ENCODE data around the gene PRPF6. TPM values are rescaled to one million over a fixed set of nuclear protein-coding genes. Genes with fewer than 3 reads are reported as not detected.
"Not testable (repeated sequence)": the region's sequence is repeated elsewhere in the genome, so short reads cannot be mapped to it uniquely, and the experiment has no call there.

The PRPF6 gene
- polyA plus RNA-seq, 1 experiment, result 52.3 TPM

DNA sequence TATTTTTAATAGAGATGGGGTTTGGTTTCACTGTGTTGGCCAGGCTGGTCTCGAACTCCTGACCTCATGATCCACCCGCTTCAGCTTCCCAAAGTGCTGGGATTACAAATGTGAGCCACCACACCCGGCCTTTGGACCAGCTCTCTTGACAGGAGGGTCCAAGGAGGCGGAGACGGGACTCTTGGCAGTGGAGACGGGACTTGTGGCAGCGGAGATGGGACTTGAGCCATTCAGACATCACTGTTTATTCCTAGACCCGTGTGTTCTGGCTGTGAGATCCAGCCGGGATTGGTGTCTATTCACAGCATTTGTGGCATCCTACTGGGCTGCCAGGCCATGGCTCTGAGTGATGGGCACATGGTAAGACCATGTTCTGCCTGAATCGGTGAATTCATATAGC, 25.6 kb downstream of the PRPF6 start:
- no peak overlapping the region for H3K4me3 ChIP-seq (ENCODE audit: low read depth, low read length)
- CTCF ChIA-PET, result interaction anchor here (0.8 to 3.0 kb wide), 2 partner anchors 26 to 32 kb away, joined by 4 to 7 read pairs; no protein-coding TSS in a partner anchor
- TF ChIP-seq, protein P1, sequence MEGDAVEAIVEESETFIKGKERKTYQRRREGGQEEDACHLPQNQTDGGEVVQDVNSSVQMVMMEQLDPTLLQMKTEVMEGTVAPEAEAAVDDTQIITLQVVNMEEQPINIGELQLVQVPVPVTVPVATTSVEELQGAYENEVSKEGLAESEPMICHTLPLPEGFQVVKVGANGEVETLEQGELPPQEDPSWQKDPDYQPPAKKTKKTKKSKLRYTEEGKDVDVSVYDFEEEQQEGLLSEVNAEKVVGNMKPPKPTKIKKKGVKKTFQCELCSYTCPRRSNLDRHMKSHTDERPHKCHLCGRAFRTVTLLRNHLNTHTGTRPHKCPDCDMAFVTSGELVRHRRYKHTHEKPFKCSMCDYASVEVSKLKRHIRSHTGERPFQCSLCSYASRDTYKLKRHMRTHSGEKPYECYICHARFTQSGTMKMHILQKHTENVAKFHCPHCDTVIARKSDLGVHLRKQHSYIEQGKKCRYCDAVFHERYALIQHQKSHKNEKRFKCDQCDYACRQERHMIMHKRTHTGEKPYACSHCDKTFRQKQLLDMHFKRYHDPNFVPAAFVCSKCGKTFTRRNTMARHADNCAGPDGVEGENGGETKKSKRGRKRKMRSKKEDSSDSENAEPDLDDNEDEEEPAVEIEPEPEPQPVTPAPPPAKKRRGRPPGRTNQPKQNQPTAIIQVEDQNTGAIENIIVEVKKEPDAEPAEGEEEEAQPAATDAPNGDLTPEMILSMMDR (IDR thresholded peaks at IDR 0.05; ENCODE audit: insufficient read depth, low read depth, low read length), result no peak
- POLR2A ChIA-PET, result no interaction called here
- peaks cover 16% of the 10 kb centered on the region for H3K36me3 ChIP-seq (ENCODE audit: control insufficient read depth, insufficient read depth, low read length)
- no peaks in the 10 kb centered on the region for H3K27me3 ChIP-seq (ENCODE audit: control insufficient read depth, insufficient read depth, low read length)
- DNase-seq (ENCODE audit: low read depth), result no peak

DNA sequence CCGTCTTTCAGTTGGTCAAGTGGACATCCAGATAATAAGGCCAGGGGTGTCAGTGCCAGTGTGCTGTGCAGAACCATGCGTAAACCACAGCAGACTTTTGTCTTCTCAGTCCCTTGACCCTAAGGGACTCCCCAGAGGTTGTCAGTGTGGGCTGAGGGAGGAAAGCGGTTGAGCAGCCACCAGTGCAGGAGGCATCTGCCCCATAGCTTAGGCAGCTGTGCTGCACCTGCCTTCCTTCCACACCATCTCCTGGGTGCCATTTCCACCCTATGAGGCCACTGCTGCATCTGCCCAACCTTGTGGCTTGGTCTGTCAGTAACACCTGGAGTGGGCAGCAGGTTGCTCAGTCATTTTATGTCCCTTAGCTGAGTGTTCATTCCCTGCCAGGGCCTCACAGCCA, 26.0 kb downstream of the PRPF6 start:
- ChIA-PET CTCF (interaction anchor here (0.8 kb wide), 1 partner anchor 27 kb away, joined by 4 read pairs; no protein-coding TSS in a partner anchor), POLR2A (no interaction called here)
- DNase-seq (ENCODE audit: low read depth), result no peak
- Histone ChIP-seq H3K4me3 (ENCODE audit: low read depth, low read length) (no peak overlapping the region), H3K36me3 (ENCODE audit: control insufficient read depth, insufficient read depth, low read length) (peaks cover 16% of the 10 kb centered on the region), H3K27me3 (ENCODE audit: control insufficient read depth, insufficient read depth, low read length) (no peaks in the 10 kb centered on the region)
- TF ChIP-seq, protein P1 (IDR thresholded peaks at IDR 0.05; ENCODE audit: insufficient read depth, low read depth, low read length), result no peak

DNA sequence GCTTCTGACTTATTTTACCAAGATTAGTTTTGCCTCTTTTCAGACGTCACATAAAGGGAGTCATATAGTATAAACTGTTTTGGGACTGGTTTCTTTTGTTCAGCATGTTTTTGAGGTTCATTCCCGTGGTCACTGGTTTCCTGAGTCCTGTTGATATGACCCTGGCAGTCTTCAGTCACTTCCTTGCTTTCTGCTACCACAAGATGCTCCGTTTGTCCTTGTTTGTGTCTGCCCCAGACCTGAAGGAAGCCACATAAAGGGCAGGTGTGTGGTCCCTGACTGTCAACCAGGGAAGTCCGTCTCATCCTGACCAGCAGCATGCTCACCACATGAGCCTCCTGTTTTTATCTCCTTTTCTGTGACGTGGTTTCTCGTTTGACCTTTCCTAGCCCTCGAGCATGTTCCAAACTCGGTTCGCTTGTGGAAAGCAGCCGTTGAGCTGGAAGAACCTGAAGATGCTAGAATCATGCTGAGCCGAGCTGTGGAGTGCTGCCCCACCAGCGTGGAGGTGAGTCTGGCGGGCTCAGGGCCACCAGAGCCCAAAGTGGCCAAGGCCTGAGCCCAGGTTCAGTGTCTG, 29.0 kb downstream of the PRPF6 start:
- DNase-seq (ENCODE audit: low read depth), result no peak
- Histone ChIP-seq H3K36me3 (ENCODE audit: control insufficient read depth, insufficient read depth, low read length) (peaks cover 13% of the 10 kb centered on the region), H3K27me3 (ENCODE audit: control insufficient read depth, insufficient read depth, low read length) (no peaks in the 10 kb centered on the region), H3K4me3 (ENCODE audit: low read depth, low read length) (no peak overlapping the region)
- TF ChIP-seq, protein P1 (IDR thresholded peaks at IDR 0.05; ENCODE audit: insufficient read depth, low read depth, low read length), result no peak
- POLR2A ChIA-PET, result no interaction called here
- CTCF ChIA-PET, result interaction anchor here (1.5 kb wide), 1 partner anchor 29 kb away, joined by 6 read pairs; no protein-coding TSS in a partner anchor

DNA sequence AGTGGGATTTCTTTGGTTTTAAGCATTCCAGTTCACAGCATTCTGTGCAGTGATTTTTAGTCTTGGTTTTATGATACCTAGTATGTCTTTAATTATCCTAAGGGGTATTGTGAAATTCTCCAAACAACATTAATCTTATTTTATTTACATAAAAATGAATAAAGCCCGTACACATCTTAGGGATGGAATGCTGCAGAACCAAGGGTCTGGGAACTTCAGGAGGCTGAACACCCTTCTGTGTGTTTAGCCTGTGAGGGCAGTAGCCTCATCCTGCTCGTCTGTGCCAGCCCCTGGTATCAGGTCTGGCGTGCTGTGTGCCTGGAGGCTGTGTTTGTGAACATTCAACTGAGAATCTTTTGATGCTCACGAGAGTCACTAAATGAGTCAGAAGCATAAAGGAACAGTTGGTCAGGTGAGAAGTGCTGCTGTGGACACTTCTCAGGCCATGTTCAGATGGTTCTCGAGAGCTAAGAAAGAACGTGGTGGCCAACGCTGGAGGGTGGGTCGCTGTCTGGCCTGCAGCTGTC, 29.8 kb downstream of the PRPF6 start:
- DNase-seq (ENCODE audit: low read depth), result peak; percentile 19
- no peak overlapping the region for H3K4me3 ChIP-seq (ENCODE audit: low read depth, low read length)
- TF ChIP-seq, protein P1 (IDR thresholded peaks at IDR 0.05; ENCODE audit: insufficient read depth, low read depth, low read length), result no peak
- H3K36me3 ChIP-seq (ENCODE audit: control insufficient read depth, insufficient read depth, low read length), result peaks cover 17% of the 10 kb centered on the region
- no peaks in the 10 kb centered on the region for H3K27me3 ChIP-seq (ENCODE audit: control insufficient read depth, insufficient read depth, low read length)
- CTCF ChIA-PET, result interaction anchor here (0.6 to 1.5 kb wide), 2 partner anchors 26 to 28 kb away, joined by 3 to 6 read pairs; no protein-coding TSS in a partner anchor
- POLR2A ChIA-PET, result no interaction called here

DNA sequence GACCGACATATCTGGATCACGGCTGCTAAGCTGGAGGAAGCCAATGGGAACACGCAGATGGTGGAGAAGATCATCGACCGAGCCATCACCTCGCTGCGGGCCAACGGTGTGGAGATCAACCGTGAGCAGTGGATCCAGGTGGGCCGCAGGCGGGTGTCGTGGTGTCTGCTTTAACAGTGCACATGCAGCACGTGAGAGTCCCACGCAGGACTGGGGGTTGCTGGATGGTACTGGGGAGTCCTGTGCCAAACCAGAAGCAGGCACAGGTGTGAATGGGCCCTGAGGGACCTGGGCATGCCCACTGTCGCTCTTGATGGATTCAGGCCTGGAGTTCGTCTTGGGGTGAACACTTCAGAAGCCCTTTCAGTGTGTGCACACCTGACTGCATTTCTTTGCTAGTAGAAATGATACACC, 30.4 kb downstream of the PRPF6 start:
- Histone ChIP-seq H3K27me3 (ENCODE audit: control insufficient read depth, insufficient read depth, low read length) (no peaks in the 10 kb centered on the region), H3K4me3 (ENCODE audit: low read depth, low read length) (no peak overlapping the region), H3K36me3 (ENCODE audit: control insufficient read depth, insufficient read depth, low read length) (peaks cover 19% of the 10 kb centered on the region)
- TF ChIP-seq, protein P1 (IDR thresholded peaks at IDR 0.05; ENCODE audit: insufficient read depth, low read depth, low read length), result no peak
- ChIA-PET CTCF (no interaction called here), POLR2A (no interaction called here)
- DNase-seq (ENCODE audit: low read depth), result no peak

DNA sequence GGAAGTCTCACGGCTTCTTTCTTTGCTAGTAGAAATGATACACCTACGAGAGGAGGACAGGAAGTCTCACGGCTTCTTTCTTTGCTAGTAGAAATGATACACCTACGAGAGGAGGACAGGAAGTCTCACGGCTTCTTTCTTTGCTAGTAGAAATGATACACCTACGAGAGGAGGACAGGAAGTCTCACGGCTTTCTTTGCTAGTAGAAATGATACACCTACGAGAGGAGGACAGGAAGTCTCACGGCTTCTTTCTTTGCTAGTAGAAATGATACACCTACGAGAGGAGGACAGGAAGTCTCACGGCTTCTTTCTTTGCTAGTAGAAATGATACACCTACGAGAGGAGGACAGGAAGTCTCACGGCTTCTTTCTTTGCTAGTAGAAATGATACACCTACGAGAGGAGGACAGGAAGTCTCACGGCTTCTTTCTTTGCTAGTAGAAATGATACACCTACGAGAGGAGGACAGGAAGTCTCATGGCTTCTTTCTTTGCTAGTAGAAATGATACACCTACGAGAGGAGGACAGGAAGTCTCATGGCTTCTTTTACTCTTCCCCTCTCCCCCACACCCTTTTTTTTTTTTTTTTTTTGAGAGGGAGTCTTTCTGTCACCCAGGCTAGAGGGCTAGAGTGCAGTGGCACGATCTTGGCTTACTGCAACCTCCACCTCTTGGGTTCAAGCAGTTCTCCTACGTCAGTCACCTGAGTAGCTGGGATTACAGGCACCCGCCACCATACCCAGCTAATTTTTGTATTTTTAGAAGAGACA, 31.6 kb downstream of the PRPF6 start:
- DNase-seq (ENCODE audit: low read depth), result not testable (repeated sequence)
- H3K36me3 ChIP-seq (ENCODE audit: control insufficient read depth, insufficient read depth, low read length), result peaks cover 19% of the 10 kb centered on the region

More for the DNA sequence above, 31.6 kb downstream of the PRPF6 start:
- H3K4me3 ChIP-seq (ENCODE audit: low read depth, low read length); H3K27me3 ChIP-seq (ENCODE audit: control insufficient read depth, insufficient read depth, low read length); CTCF ChIA-PET; POLR2A ChIA-PET: not testable (repeated sequence)
